ENCODE measurements around the gene THUMPD1.
"Not testable (repeated sequence)": the region's sequence is repeated elsewhere in the genome, so short reads cannot be mapped to it uniquely, and the experiment has no call there.

THUMPD1 gene, protein sequence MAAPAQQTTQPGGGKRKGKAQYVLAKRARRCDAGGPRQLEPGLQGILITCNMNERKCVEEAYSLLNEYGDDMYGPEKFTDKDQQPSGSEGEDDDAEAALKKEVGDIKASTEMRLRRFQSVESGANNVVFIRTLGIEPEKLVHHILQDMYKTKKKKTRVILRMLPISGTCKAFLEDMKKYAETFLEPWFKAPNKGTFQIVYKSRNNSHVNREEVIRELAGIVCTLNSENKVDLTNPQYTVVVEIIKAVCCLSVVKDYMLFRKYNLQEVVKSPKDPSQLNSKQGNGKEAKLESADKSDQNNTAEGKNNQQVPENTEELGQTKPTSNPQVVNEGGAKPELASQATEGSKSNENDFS
- 161 to 176 (median 172) reads per million in 4 experiments for total RNA-seq

DNA sequence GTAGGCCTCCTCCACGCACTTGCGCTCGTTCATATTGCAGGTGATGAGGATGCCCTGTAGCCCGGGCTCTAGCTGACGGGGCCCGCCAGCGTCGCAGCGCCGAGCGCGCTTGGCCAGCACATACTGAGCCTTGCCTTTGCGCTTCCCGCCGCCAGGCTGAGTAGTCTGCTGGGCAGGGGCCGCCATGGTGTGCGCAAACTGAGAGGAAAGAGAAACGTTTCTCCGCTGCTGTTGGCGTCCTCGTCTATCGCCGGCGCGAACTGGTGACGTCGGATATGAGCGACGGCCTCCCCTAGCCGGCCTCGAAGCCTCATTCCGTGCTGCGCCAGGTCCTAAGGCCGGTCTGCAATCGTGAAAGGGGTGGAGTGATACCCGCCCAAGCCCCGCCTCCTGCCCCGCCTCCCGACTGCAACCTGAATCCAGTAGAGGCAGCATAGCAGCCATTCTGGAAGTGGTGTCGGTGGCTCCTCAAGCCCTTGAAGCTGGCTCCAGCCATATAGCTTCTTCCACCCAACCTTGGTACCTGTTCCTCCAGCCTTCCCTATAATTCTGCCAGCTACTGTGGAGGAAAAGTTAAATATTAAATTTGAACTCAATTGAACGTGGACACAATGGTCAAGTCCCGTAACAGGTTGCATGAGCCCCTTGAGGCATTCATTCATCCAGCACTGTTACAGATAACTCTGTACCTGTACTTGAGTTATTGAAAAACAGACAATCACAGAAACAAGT lies at the start of gene THUMPD1:
TSS of gene THUMPD1 (minus strand) at position 265 of the 732 bp plus-strand sequence. CDS start at position 186, 79 bp downstream.
- DNase-seq: peak; percentile 94

GRCh38 chr16:20789130-20789529 lies 47.5 kb upstream of the THUMPD1 start:
- no peak for DNase-seq

DNA sequence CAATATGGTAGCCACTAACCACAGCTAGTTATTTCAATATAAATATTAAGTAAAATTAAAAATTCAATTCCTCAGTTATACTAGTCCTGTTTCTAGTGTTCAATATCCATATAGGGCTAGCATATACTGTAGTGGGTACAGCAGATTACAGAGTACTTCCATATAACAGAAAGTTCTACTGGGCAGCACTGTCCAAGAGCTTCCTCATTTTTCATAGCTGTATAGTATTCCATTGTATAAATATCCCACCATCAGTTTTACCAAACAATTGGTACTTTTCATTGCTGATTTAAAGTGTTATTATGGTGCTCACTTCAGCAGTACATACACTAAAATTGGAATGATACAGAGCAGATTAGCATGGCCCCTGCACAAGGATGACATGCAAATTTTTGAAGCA lies 42.6 kb upstream of the THUMPD1 start:
- DNase-seq: no peak

DNA sequence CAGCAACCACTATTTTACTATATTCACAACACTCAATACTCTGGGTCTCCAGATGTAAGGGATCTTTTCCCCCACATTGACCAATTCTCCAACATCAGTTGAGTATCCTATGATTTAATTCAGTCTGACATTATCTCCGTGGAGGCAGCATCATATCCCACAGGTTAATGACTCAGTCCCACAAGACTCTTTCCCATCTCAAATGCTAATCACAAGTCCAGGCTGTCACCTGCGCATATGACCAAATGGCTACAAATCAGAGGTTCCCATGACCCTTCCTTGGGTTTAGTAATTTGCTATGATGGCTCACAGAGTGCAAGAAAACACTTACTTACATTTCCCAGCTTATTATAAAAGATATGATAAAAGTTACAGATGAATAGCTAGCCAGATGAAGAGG lies 40.9 kb upstream of the THUMPD1 start:
- DNase-seq: no peak

DNA sequence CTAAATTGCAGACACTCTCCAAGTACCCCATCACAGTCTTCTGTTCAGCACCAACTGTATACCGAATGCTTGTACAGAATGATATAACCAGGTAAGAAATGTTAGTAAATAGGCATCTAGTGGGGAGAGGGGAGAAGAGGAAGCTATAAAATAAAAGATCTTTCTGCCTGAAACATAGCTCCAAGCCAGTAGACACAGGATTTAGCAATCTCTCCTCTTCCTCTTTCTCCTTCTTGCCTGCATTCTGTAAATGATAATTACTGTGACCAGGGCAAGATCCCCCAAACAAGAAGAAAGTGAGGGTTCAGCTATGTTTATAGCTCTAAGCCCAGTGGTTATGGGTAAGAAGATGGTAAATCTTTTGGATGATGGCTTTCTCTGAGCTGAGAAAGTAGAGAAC lies 40.1 kb upstream of the THUMPD1 start:
- DNase-seq: no peak

- peak; percentile 1 for DNase-seq
Observed at GRCh38 chr16:20774703-20775362, 33.2 kb upstream of the THUMPD1 start.

DNA sequence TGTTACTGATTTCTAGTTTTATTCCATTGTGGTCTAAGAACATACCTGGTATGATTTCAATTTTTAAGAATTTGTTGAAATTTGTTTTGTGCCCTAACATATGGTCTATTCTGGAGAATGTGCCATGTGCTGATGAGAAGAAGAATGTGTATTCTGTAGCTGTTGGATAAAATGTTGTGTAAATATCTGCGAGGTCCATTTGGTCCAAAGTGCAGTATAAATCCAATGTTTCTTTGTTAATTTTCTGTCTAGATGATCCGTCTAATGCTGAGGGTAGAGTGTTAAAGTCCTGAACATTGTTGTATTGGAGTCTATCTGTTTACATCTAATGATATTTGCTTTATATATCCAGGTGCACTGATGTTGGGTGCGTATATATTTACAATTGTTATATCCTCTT lies 32.1 kb upstream of the THUMPD1 start:
- DNase-seq: no peak

DNA sequence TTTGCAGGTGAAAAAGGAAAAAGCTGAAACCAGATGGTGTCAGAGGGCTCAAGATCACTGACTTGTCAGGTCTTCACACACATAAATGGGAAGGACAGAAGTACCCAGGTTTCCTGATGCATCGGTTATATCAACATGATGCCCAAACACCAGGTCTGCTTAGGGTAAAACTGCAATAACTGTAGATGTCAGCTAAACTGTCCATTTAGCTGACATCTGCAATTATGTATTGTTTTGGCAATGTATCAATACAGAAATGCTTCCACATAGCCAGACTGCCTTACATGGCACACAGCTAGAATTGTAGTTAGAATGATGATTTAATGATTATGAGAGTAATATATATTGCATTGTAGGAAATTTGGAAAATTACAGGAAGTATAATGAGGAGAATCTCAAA lies 27.2 kb upstream of the THUMPD1 start:
- DNase-seq: no peak

- no peak for DNase-seq
Observed at GRCh38 chr16:20768121-20768520, 26.5 kb upstream of the THUMPD1 start.

DNA sequence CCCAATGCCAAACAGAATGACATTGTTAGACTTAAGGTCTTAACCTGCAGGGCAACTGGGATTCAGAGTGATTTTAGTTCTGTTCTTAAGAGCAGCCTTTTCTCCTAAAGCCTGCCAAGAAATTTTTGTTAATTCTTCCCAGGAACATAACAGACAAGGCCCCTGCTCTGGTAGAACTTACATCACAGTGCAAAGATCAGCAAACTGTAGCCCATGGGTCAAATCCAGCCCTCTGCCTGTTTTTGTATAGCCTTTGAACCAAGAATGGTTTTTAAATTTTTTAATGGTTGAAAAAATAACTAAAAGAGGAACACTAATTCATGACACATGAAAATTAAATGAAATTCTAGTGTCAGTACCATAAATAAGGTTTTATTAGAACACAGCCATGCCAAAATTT lies 26.0 kb upstream of the THUMPD1 start:
- no peak for DNase-seq

- no peak for DNase-seq
Observed at GRCh38 chr16:20766294-20766693, 24.7 kb upstream of the THUMPD1 start.

- DNase-seq: no peak
Observed at GRCh38 chr16:20765732-20766131, 24.1 kb upstream of the THUMPD1 start.

- DNase-seq: not testable (repeated sequence)
Observed at GRCh38 chr16:20764448-20764847, 22.8 kb upstream of the THUMPD1 start.

DNA sequence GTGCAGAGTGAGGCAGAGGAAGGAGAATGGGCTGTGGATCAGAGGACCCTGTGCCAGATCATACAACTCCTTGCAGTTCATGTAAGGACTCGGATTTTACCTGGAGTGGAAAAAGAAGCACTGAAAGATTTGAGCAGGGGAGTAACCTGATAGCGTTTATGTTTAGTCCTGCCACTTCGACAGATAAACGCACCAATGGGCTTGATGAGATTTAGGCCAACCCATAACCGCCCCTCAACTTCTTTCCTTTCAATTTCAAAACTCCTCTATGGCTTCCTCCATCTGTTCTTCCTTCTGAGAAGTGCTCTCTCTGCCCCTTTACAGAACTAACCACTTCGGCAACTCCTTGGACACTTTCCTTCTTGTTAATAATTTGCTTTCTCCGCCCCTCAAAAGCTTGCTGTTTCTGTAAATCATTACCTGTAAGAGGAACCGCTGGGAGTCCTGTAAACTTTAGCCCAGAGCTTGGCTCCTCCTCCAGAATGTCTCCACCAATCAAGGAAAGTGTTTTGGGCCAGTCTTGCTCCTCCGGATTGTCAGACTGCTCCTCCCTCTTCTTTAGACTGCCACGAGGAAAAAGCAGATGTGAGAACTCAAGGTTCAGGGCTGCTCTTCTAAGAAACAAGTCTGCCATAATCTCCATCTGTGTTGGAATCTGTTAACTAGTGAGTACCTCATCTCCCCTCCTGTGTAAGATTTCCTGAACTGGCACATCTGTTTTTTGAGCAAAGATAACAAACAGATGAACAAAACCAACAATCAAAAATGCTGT lies 22.0 kb upstream of the THUMPD1 start, which contains the start of gene ACSM3:
TSS of gene ACSM3 (plus strand) at position 554 of the 772 bp plus-strand sequence. CDS start 6,021 bp downstream, outside the sequence.
- peak; percentile 49 for DNase-seq

GRCh38 chr16:20762404-20763123 lies 20.9 kb upstream of the THUMPD1 start:
- no peak for DNase-seq

DNA sequence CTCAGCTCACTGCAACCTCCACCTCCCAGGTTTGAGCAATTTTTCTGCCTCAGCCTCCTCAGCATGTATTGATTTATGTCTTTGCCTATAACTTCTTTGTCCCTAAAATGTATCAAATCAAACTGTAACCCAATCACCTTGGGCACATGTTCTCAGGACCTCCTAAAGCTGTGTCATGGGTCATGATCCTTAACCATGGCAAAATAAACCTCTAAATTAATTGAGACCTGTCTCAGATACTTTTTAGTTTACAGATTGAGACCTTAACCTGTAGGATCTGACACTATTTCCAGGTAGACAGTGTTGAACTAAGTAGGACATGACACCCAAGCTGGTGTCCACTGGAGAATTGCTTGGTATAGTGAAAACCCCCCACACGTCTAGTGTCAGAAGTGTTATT lies 19.6 kb upstream of the THUMPD1 start:
- no peak for DNase-seq

- no peak for DNase-seq
Observed at GRCh38 chr16:20760346-20760745, 18.7 kb upstream of the THUMPD1 start.

- not testable (repeated sequence) for DNase-seq
Observed at GRCh38 chr16:20755799-20756198, 14.2 kb upstream of the THUMPD1 start.

DNA sequence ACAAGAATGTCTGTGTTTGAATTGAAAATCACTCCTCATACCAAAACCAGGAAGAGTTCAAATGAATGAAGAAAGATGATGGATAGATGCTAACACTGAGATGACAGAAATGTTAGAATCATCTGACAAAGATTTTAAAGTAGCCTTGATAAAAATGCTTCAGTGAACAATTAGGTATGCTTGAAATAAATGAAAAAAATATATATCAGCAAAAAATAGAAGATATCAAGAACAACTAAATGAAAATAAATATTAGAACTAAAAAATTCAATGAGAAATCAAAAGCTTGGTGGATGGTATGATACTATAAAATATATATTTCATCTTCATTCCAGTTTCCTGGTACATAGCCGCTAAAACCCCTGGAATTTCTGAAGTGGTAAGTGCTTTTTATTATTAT lies 13.6 kb upstream of the THUMPD1 start:
- no peak for DNase-seq

- no peak for DNase-seq
Observed at GRCh38 chr16:20753727-20754126, 12.1 kb upstream of the THUMPD1 start.

GRCh38 chr16:20750558-20750957 lies 8.9 kb upstream of the THUMPD1 start:
- DNase-seq: no peak

GRCh38 chr16:20749474-20749873 lies 7.9 kb upstream of the THUMPD1 start:
- no peak for DNase-seq

Measured in effector CD8-positive, alpha-beta T cell (primary cell).